Stomach (tissue), 4 donors: ENCODE results near the gene SGF29.
A peak's percentile ranks its signal among the peaks of the same experiment; 100 is the strongest.

Source experiments
- POLR2A ChIP-seq, 4 donors: fragments of 450-650 bp; IDR thresholded peaks; one replicate each; pipeline ENCODE4 v1.6.1; 2016; ENCODE audit warnings: antibody characterized with exemption in 4 of 4, control low read depth in 2 of 4, mild to moderate bottlenecking in 1 of 4, moderate library complexity in 1 of 4
- TF ChIP-seq, protein P1 (sequence below), 7 experiments: fragments of 450-650 bp in 4 of 7; fragments of 200-600 bp in 3 of 7; sonication (generic) in 3 of 7; IDR thresholded peaks; one replicate each; pipeline ENCODE4 v1.5.1; 2016 to 2019; ENCODE audit warnings: antibody characterized with exemption in 7 of 7, control low read depth in 2 of 7, mild to moderate bottlenecking in 1 of 7

DNA sequence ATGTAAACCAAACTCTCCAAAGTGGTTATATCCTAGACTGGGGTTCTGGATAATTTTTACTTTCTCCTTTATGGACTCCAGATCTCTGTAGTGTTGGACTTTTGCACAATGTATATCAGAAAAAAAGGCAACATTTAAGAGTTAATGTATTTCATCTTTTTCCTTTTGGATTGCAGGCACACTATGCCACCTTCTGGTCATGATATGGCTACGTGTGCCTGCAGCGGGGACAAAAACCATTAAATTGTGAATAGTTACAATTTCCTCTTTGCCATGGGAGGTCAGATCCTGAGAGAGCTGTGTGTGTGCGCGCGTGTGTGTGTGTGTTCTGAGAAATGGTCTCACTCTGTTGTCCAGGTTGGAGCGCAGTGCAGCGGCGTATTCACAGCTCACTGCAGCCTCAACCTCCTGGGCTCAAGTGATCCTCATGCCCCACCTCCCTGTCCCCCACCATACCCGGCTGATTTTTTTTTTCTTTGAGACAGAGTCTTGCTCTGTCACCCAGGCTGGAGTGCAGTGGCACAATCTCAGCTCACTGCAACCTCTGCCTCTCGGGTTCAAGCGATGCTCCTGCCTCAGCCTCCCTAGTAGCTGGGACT lies 4.3 kb upstream of the SGF29 start:
- no peak for TF ChIP-seq POLR2A (IDR thresholded peaks at IDR 0.05)
- TF ChIP-seq, protein P1, sequence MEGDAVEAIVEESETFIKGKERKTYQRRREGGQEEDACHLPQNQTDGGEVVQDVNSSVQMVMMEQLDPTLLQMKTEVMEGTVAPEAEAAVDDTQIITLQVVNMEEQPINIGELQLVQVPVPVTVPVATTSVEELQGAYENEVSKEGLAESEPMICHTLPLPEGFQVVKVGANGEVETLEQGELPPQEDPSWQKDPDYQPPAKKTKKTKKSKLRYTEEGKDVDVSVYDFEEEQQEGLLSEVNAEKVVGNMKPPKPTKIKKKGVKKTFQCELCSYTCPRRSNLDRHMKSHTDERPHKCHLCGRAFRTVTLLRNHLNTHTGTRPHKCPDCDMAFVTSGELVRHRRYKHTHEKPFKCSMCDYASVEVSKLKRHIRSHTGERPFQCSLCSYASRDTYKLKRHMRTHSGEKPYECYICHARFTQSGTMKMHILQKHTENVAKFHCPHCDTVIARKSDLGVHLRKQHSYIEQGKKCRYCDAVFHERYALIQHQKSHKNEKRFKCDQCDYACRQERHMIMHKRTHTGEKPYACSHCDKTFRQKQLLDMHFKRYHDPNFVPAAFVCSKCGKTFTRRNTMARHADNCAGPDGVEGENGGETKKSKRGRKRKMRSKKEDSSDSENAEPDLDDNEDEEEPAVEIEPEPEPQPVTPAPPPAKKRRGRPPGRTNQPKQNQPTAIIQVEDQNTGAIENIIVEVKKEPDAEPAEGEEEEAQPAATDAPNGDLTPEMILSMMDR (IDR thresholded peaks at IDR 0.05) = peak in 5 of 7 experiments; percentile 15 to 70 (median 42)
